ENCODE measurements around the gene OR52A5.

DNA sequence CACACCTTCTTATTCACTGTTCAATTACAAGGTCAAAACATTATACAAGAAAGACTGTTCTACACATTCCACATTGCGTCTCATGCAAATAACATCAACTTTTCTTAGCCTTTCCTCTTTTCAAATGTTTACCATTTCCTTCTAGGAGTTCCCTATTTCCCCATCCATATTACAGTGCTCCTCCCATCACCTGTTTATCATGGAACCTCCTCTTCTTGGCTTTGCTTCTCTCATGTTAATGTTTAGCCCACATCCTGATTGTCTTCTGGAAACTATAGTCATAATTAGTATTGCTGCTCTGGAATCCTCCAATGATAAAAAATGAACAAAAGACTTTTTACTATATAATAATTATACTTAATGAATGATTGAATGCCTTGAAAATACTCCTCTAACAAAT, 47.5 kb downstream of the OR52A5 start:
- TF ChIP-seq EZH2 (IDR thresholded peaks at IDR 0.05; ENCODE audit: borderline replicate concordance, insufficient read depth, low read depth, low read length, poor library complexity, severe bottlenecking): no peak
- TF ChIP-seq, protein P1, sequence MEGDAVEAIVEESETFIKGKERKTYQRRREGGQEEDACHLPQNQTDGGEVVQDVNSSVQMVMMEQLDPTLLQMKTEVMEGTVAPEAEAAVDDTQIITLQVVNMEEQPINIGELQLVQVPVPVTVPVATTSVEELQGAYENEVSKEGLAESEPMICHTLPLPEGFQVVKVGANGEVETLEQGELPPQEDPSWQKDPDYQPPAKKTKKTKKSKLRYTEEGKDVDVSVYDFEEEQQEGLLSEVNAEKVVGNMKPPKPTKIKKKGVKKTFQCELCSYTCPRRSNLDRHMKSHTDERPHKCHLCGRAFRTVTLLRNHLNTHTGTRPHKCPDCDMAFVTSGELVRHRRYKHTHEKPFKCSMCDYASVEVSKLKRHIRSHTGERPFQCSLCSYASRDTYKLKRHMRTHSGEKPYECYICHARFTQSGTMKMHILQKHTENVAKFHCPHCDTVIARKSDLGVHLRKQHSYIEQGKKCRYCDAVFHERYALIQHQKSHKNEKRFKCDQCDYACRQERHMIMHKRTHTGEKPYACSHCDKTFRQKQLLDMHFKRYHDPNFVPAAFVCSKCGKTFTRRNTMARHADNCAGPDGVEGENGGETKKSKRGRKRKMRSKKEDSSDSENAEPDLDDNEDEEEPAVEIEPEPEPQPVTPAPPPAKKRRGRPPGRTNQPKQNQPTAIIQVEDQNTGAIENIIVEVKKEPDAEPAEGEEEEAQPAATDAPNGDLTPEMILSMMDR (IDR thresholded peaks at IDR 0.05): no peak
